Neural cell (in vitro differentiated cells): Measurements from ENCODE around the gene OR51G2. TPM values are rescaled to one million over a fixed set of nuclear protein-coding genes. Genes with fewer than 3 reads are reported as not detected.

Experiments
- H2AFZ ChIP-seq: fragments of 200-600, 300-800 bp; sonication (generic), shearing (Covaris generic); 2 replicates; pipeline ENCODE4 v1.6.0; 2014; ENCODE audit warnings: low read depth, mild to moderate bottlenecking, antibody characterized with exemption, low read length, moderate library complexity
- H3F3A ChIP-seq: fragments of 200-600 bp; shearing (Covaris generic); 2 replicates; pipeline ENCODE4 v1.6.1; 2016; ENCODE audit warnings: mild to moderate bottlenecking, moderate library complexity, mixed read lengths, antibody characterized with exemption, low read length; ENCODE audit not compliant: insufficient read depth, poor library complexity, severe bottlenecking
- H3K27ac ChIP-seq: fragments of 200-600, 300-800 bp; sonication (generic), shearing (Covaris generic); 2 replicates; pipeline ENCODE4 v1.5.1; 2014; ENCODE audit warnings: mild to moderate bottlenecking, low read length, moderate library complexity
- H3K27me3 ChIP-seq: fragments of 300-800, 200-600 bp; sonication (generic), shearing (Covaris generic); 2 replicates; pipeline ENCODE4 v1.6.0; 2014; ENCODE audit warnings: mild to moderate bottlenecking, low read depth, low read length, moderate library complexity; ENCODE audit not compliant: insufficient read depth
- H3K36me3 ChIP-seq: fragments of 300-800, 200-600 bp; sonication (generic), shearing (Covaris generic); 2 replicates; pipeline ENCODE4 v1.5.1; 2014; ENCODE audit warnings: mild to moderate bottlenecking, antibody characterized with exemption, low read length, moderate library complexity; ENCODE audit not compliant: insufficient read depth
- H3K4me2 ChIP-seq: fragments of 300-800, 200-600 bp; sonication (generic), shearing (Covaris generic); 2 replicates; pipeline ENCODE4 v1.6.0; 2014; ENCODE audit warnings: mild to moderate bottlenecking, low read length
- H3K4me3 ChIP-seq: fragments of 300-800, 200-600 bp; sonication (generic), shearing (Covaris generic); 2 replicates; pipeline ENCODE4 v1.5.1; 2014; ENCODE audit warnings: mild to moderate bottlenecking, low read length, moderate library complexity
- H3K79me2 ChIP-seq: fragments of 200-600 bp; shearing (Covaris generic); replicated peaks from 2 replicates; pipeline ENCODE4 v1.6.0; 2014; ENCODE audit warnings: mild to moderate bottlenecking, low read length, moderate library complexity; ENCODE audit not compliant: insufficient read depth
- H3K9ac ChIP-seq: fragments of 300-800, 200-600 bp; sonication (generic), shearing (Covaris generic); 2 replicates; pipeline ENCODE4 v1.6.1; 2016; ENCODE audit warnings: mild to moderate bottlenecking, low read length, mixed read lengths
- H3K9me2 ChIP-seq: fragments of 200-600 bp; shearing (Covaris generic); 2 replicates; pipeline ENCODE4 v1.6.1; 2016; ENCODE audit warnings: mild to moderate bottlenecking, low read length, mixed read lengths; ENCODE audit not compliant: insufficient read depth
- H3K9me3 ChIP-seq: fragments of 200-600, 300-800 bp; sonication (generic), shearing (Covaris generic); 2 replicates; pipeline ENCODE4 v1.6.1; 2016; ENCODE audit warnings: mild to moderate bottlenecking, mixed run types, low read length, moderate library complexity, mixed read lengths
- H4K20me1 ChIP-seq: fragments of 200-600 bp; shearing (Covaris generic); 2 replicates; pipeline ENCODE4 v1.6.1; 2016; ENCODE audit warnings: mild to moderate bottlenecking, mixed run types; ENCODE audit not compliant: insufficient read depth
- CTCF ChIP-seq: fragments of 450-650 bp; IDR thresholded peaks from 2 replicates; pipeline ENCODE4 v1.5.1; 2014; ENCODE audit warnings: antibody characterized with exemption, mild to moderate bottlenecking, moderate library complexity; ENCODE audit not compliant: poor library complexity, severe bottlenecking
- EP300 ChIP-seq: fragments of 450-650 bp; conservative IDR thresholded peaks from 2 replicates; pipeline ENCODE4 v1.6.1; 2014; ENCODE audit warnings: antibody characterized with exemption, mild to moderate bottlenecking, moderate library complexity; ENCODE audit not compliant: poor library complexity, severe bottlenecking
- EZH2 ChIP-seq: fragments of 200-600, 300-800 bp; shearing (Covaris generic), sonication (generic); IDR thresholded peaks from 2 replicates; pipeline ENCODE4 v1.6.1; 2014; ENCODE audit warnings: antibody characterized with exemption, low read length, borderline replicate concordance, mild to moderate bottlenecking; ENCODE audit not compliant: insufficient read depth, poor library complexity, severe bottlenecking
- MXI1 ChIP-seq: fragments of 450-650 bp; conservative IDR thresholded peaks from 2 replicates; pipeline ENCODE4 v1.6.1; 2014; ENCODE audit warnings: antibody characterized with exemption, mild to moderate bottlenecking; ENCODE audit not compliant: poor library complexity, severe bottlenecking
- POLR2AphosphoS5 ChIP-seq: IDR thresholded peaks from 2 replicates; pipeline ENCODE4 v1.6.1; 2012
- RAD21 ChIP-seq: fragments of 450-650 bp; conservative IDR thresholded peaks from 2 replicates; pipeline ENCODE4 v1.6.1; 2014; ENCODE audit warnings: antibody characterized with exemption, mild to moderate bottlenecking, moderate library complexity
- REST ChIP-seq: IDR thresholded peaks from 2 replicates; pipeline ENCODE4 v1.6.1; 2012; ENCODE audit warnings: borderline replicate concordance
- SMC3 ChIP-seq: fragments of 450-650 bp; conservative IDR thresholded peaks from 2 replicates; pipeline ENCODE4 v1.6.1; 2014; ENCODE audit warnings: antibody characterized with exemption, mild to moderate bottlenecking, moderate library complexity; ENCODE audit not compliant: poor library complexity
- TAF1 ChIP-seq: IDR thresholded peaks from 2 replicates; pipeline ENCODE4 v1.6.1; 2012; ENCODE audit warnings: low read depth
- polyA plus RNA-seq: library from polyadenylated mRNA; depleted of rRNA; stranded (reverse); fragments of >200 nt; gene quantifications from 2 replicates; pipeline ENCODE4 v1.2.3, GENCODE V29; 2014

OR51G2 gene
- polyA plus RNA-seq, 1 donor from 2014 or later = not detected

GRCh38 chr11:4891996-4892640 is 27.0 kb downstream of the OR51G2 start:
- H3K27ac ChIP-seq = no peak overlapping the region
- H2AFZ ChIP-seq = no peak overlapping the region
- no peak overlapping the region for H3K9ac ChIP-seq
- no peaks in the 10 kb centered on the region for H3K36me3 ChIP-seq
- H3K4me2 ChIP-seq = no peak overlapping the region
- no peak for TF ChIP-seq EP300
- no peak for TF ChIP-seq EZH2
- no peak for TF ChIP-seq RAD21
- TF ChIP-seq REST = no peak
- no peak for TF ChIP-seq CTCF
- no peak for TF ChIP-seq SMC3
- no peak for TF ChIP-seq TAF1
- no peak for TF ChIP-seq POLR2AphosphoS5
- no peak for TF ChIP-seq MXI1
- no peaks in the 10 kb centered on the region for H4K20me1 ChIP-seq
- no peaks in the 10 kb centered on the region for H3K79me2 ChIP-seq
- no peaks in the 10 kb centered on the region for H3K9me2 ChIP-seq
- no peak overlapping the region for H3K4me3 ChIP-seq
- no peaks in the 10 kb centered on the region for H3F3A ChIP-seq
- H3K27me3 ChIP-seq = no peaks in the 10 kb centered on the region
- H3K9me3 ChIP-seq = no peaks in the 10 kb centered on the region

- H3K9me3 ChIP-seq = no peaks in the 10 kb centered on the region
- TF ChIP-seq EP300 (no peak), SMC3 (no peak), POLR2AphosphoS5 (no peak), EZH2 (no peak), MXI1 (no peak)
- no peak overlapping the region for H3K27ac ChIP-seq
- H3K36me3 ChIP-seq = no peaks in the 10 kb centered on the region
- H3K9me2 ChIP-seq = no peaks in the 10 kb centered on the region
- no peaks in the 10 kb centered on the region for H3K79me2 ChIP-seq
- no peak overlapping the region for H2AFZ ChIP-seq
- H4K20me1 ChIP-seq = no peaks in the 10 kb centered on the region
- H3K4me2 ChIP-seq = no peak overlapping the region
- H3K4me3 ChIP-seq = no peak overlapping the region
- no peaks in the 10 kb centered on the region for H3F3A ChIP-seq
- no peaks in the 10 kb centered on the region for H3K27me3 ChIP-seq
- H3K9ac ChIP-seq = no peak overlapping the region
Observed at GRCh38 chr11:4890279-4890678, 28.9 kb downstream of the OR51G2 start.
